Esophagus mucosa (tissue), 1 donor: ENCODE results near the gene PDGFRA. TPM values are rescaled to one million over a fixed set of nuclear protein-coding genes. Genes with fewer than 3 reads are reported as not detected.
"Not testable (repeated sequence)": the region's sequence is repeated elsewhere in the genome, so short reads cannot be mapped to it uniquely, and the experiment has no call there.

ENCODE experiments used
- ATAC-seq: fragments of 200-7000 bp; cut with Tn5 transposase; one replicate; pipeline ENCODE4 v1.9.1; 2020
- total RNA-seq: library from RNA; stranded (reverse); gene quantifications from one replicate; pipeline ENCODE4 v1.2.4, GENCODE V29; 2023
- donor health status: DM: yes; HTN: yes; CAD: no.

Gene PDGFRA
- total RNA-seq, 1 donor from 2014 or later: 11.6 TPM

DNA sequence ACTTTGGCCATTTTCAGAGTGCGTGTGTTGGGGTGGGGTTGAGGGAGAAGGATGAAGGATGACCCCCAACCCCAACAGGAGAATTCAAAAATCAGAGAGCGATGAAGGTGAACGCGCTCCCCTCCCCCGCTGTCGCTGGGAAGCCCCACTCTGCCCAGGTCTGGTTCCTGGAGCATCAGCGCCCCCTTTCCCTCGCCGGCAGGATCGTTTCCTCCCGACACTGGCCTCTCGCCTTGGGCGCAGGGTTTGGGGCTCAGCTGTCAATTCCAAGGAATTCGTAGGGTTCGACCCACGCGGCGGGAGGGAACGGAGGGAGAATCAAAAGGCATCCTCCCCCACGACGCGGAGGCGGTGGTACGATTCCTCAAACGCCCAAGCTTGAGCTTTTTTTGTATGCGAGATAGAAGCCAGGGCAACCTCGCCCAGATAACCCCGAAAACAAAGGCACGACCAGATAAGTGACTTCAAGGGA is 1.0 kb upstream of the PDGFRA start:
- ATAC-seq: peak; percentile 43

- no peak for ATAC-seq
Observed at GRCh38 chr4:54228546-54228945, 547 bp upstream of the PDGFRA start.

GRCh38 chr4:54229631-54230483 is 764 bp downstream of the PDGFRA start:
- ATAC-seq: no peak

- peak; percentile 79 for ATAC-seq
Observed at GRCh38 chr4:54230484-54231418, 1.7 kb downstream of the PDGFRA start.

DNA sequence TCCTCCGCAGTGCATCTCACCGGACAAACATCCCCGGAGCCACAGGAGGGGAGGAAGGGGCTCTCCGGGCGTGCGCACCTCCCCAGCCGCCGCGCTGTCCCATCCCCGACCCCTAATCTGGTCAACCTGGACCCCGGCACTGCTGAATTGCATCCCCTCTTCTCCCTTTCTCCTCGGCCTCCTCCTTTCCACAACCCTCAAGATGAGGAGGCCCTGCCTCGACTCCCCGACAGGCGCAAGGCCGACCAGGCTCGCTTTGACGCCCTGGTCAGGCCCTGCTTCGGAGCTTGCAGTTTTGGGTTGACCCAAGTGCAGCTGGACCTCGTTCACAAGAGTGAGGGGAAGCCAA is 2.3 kb downstream of the PDGFRA start:
- ATAC-seq: no peak

- ATAC-seq: no peak
Observed at GRCh38 chr4:54231768-54232688, 2.9 kb downstream of the PDGFRA start.

DNA sequence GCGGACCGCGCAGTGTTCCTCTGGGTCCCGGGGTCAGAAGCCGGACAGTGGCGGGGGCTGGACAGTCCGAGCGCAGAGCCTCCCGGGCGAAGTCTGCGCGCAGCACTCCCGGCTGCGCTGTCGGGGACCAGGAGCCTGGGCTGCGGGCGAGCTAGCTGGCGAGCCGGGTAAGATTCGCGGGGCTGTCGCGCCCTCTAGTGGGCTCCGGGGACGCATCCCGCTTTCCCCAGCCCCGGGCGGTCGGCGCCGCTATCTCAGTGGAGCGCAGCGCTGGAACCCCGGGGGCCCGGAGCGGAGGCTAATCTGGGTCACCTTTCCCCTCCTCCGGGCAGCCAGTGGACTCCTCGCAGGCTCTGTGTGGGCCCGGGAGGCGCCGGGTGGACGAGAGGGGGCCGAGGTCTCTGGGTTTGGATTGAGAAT is 4.2 kb downstream of the PDGFRA start:
- ATAC-seq: peak; percentile 85

DNA sequence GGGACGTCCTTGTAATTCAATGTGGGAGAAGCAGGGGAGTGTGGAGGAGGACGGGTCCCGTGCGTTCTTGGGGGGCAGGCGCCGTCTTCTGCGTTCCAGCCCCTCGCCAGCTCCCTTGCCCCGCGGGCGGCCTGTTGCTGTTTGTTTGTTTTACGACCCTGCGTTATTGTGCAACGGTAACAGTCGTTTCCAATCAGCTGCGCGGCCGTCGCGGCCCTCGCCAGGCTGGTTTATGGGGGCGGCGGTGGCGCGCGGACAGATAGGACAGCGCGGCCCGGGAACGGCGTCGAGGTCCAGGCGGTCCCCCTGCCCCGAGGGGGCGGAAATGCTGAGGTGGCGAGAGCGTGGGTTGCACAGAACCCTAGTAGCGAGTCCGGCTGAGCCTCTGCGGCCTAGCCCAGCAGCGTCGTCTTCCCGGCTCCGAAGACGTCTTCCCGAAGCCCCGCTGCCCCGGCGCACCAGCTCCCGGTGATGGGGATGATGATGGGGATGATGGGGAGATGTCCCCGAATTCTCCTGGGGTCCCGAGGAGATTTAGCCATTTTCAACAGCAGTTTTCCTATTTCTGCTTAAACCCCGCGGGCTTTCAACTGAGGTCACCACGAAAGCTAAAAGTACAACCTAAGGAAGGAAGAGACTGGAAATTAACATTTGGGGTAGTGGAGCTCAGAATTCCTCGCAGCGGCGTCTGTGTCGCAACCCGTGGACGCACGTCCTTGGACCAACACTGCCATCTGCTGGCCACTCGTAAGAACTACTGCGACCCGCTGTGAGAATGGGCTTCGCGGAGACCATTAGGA is 4.8 kb downstream of the PDGFRA start:
- peak; percentile 52 for ATAC-seq

DNA sequence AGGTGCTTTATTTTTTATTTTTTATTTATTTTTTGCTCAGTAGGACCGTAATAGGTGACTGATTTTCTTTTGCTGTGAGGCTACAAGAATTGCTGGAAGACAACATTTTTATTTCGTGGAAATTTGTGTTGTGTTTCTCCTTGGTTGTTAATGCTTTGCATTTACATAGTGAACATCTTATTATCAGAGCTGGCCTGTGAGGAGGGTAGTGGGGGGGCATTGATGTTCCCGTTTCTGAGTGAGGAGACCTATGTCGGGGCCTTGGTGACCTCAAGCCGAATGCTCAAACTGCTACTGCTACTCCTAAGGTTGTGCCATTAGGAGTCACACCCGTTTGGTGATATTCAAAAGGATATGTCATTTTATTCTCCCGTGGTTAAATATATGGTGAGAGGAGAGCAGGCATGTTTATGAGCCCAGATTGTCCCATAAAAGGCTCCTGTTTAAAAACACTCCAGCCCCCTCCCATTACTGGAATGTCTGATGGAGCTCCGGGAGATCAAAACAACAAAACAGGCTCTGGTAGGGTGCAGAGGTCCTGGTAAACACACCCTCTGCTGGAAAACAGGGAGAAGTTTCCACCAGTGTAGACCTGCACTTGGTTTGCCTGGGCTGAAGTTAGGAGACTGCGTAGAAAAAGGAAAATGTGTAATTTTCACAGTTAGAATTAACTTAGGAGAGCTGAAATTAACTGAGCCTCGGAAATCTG is 5.6 kb downstream of the PDGFRA start:
- ATAC-seq: no peak

- ATAC-seq: not testable (repeated sequence)
Observed at GRCh38 chr4:54236316-54236715, 7.2 kb downstream of the PDGFRA start.

DNA sequence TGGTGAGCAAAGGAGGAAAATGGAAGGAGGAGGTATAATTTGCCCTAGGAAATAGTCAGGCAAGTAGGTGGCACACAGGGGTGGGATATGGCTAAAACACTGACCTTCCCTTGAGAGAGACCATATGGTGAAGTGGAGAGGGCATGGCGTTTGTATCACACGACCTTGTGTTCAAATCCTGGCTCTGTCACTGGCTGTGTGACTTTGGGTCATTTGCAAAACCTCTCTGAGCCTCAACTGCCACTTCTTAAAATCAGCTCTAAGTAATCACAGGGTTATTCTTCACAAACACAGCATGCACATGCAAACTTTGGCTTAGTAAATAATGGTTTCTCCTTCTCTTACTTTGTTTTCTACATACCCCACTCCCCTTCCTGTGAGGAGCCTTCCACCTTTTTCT is 8.7 kb downstream of the PDGFRA start:
- no peak for ATAC-seq

- no peak for ATAC-seq
Observed at GRCh38 chr4:54238389-54238788, 9.3 kb downstream of the PDGFRA start.

- not testable (repeated sequence) for ATAC-seq
Observed at GRCh38 chr4:54241268-54241823, 12.3 kb downstream of the PDGFRA start.

DNA sequence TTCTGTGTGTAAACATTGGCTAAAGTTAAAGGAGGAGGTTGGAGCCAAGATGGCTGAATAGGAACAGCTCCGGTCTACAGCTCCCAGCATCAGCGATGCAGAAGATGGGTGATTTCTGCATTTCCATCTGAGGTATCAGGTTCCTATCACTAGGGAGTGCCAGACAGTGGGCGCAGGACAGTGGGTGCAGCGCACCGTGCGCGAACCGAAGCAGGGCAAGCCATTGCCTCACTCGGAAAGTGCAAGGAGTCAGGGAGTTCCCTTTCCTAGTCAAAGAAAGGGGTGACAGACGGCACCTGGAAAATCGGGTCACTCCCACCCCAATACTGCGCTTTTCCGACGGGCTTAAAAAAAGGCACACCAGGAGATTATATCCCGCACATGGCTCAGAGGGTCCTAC is 14.4 kb downstream of the PDGFRA start:
- ATAC-seq: not testable (repeated sequence)

- ATAC-seq: not testable (repeated sequence)
Observed at GRCh38 chr4:54252312-54252711, 23.2 kb downstream of the PDGFRA start.

- ATAC-seq: no peak
Observed at GRCh38 chr4:54254116-54254914, 25.2 kb downstream of the PDGFRA start.

DNA sequence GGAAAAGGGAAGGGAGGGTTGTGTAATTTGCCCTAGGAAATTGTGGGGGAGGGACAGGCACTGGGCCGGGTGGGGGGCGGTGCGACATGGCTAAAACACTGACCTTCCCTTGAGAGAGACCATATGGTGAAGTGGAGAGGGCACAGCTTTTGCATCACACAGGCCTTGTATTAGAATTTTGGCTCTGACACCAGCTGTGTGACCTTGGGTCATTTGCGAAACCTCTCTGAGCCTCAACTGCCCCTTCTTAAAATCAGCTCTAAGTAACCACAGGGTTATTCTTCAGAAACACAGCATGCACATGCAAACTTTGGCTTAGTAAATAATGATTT is 25.8 kb downstream of the PDGFRA start:
- ATAC-seq: no peak

- ATAC-seq: no peak
Observed at GRCh38 chr4:54255881-54256280, 26.8 kb downstream of the PDGFRA start.
